ENCODE data around the gene USP22. TPM values are rescaled to one million over a fixed set of nuclear protein-coding genes. Genes with fewer than 3 reads are reported as not detected.

Gene USP22
- total and polyA plus RNA-seq, 2 of the 8 experiments (the other 6 are each of a cell fraction or from before 2014, with no cell fraction given), result 221 to 316 TPM

DNA sequence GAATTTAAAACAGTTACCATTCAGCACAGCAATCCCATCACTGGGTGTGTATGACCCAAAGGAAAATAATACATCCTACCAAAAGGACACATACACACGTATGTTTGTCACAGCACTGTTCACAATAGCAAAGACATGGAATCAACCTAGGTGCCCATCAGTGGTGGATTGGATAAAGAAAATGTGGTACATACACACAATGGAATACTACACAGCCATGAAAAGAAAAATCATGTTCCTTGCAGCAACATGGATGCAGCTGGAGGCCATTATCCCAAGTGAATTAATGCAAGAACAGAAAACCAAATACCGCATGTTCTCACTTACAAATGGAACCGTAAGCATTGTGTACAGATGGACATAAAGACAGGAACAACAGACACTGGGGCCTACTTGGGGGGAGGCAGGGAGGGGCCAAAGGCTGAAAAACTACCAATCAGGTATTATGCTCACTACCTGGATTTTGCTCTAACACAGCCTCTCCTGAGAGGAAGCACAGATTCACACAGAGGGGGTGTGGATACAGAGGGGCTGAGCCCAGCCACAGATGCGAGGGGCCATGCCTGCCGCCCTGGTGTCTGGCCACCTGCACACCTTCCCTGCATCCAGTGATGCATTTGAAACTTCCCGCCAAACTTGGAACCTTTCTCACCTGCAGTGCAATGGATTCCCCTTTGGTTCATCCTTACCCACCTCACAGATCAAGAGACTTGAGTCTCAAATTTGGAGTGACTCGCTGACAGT is 55.9 kb downstream of the USP22 start:
- Histone ChIP-seq H3K36me3 (ENCODE audit: control insufficient read depth in 2 of 4, insufficient read depth in 4 of 4, low read length in 3 of 4) (peaks cover 0 to 14% (median 0%) of the 10 kb centered on the region in 4 experiments; a peak in 4 of 8 replicates), H4K8ac (ENCODE audit: extremely low read depth, insufficient read depth, low read length) (no peak overlapping the region), H3K79me1 (ENCODE audit: low read depth, low read length) (no peaks in the 10 kb centered on the region), H3K27me3 (replicated peaks in 1 of 4; ENCODE audit: control insufficient read depth in 3 of 4, extremely low read depth in 1 of 4, insufficient read depth in 3 of 4, low read length in 3 of 4) (no peaks in the 10 kb centered on the region), H3K4me1 (replicated peaks in 1 of 4; ENCODE audit: control insufficient read depth in 3 of 4, insufficient read depth in 4 of 4, low read length in 3 of 4) (no peaks in the 10 kb centered on the region), H2AK5ac (ENCODE audit: low read depth, low read length) (no peak overlapping the region), H2BK5ac (ENCODE audit: low read depth, low read length) (no peak overlapping the region), H2BK15ac (ENCODE audit: low read length) (no peak overlapping the region), H3K56ac (replicated peaks; ENCODE audit: insufficient read length, low read depth, low read length) (no peak overlapping the region), H3K23ac (ENCODE audit: insufficient read length) (no peak overlapping the region), H3K79me2 (ENCODE audit: control insufficient read depth in 1 of 2, insufficient read depth in 2 of 2, low read length in 2 of 2) (no peaks in the 10 kb centered on the region), H3K4me3 (ENCODE audit: extremely low read depth in 1 of 4, insufficient read depth in 2 of 4, low read depth in 3 of 4, low read length in 4 of 4) (no peak overlapping the region), H3K27ac (ENCODE audit: low read depth, low read length) (no peak overlapping the region), H4K20me1 (replicated peaks in 1 of 2; ENCODE audit: control insufficient read depth in 1 of 2, insufficient read depth in 2 of 2, low read length in 2 of 2) (no peaks in the 10 kb centered on the region), H3K9ac (replicated peaks in 1 of 4; ENCODE audit: extremely low read depth in 1 of 4, low read depth in 3 of 4, low read length in 3 of 4) (no peak overlapping the region), H2BK20ac (ENCODE audit: low read length) (no peak overlapping the region), H3K23me2 (ENCODE audit: low read depth, low read length) (no peaks in the 10 kb centered on the region), H3K9me3 (ENCODE audit: insufficient read depth in 2 of 2, low read depth in 1 of 2, low read length in 1 of 2) (peaks cover 5 to 8% of the 10 kb centered on the region in 2 experiments; a peak in 2 of 4 replicates), H3K18ac (ENCODE audit: extremely low read depth, low read length) (no peak overlapping the region), H4K91ac (replicated peaks; ENCODE audit: insufficient read length, low read length) (no peak overlapping the region), H2BK12ac (ENCODE audit: low read depth, low read length) (no peak overlapping the region), H3K4ac (replicated peaks; ENCODE audit: insufficient read length, low read depth, low read length) (no peak overlapping the region), H3K4me2 (ENCODE audit: insufficient read depth in 1 of 2, low read depth in 2 of 2, low read length in 2 of 2) (no peak overlapping the region), H2AFZ (ENCODE audit: low read length) (no peak overlapping the region), H3K14ac (ENCODE audit: insufficient read length) (no peak overlapping the region), H2BK120ac (replicated peaks; ENCODE audit: low read depth, low read length) (no peak overlapping the region), H4K5ac (ENCODE audit: insufficient read length, low read depth, low read length) (no peak overlapping the region)
- CTCF ChIA-PET (ENCODE audit: partially characterized antibody), result interaction anchor here (0.9 to 1.9 kb wide), 2 partner anchors 8 to 15 kb away, joined by 3 to 5 read pairs; no protein-coding TSS in a partner anchor
- FAIRE-seq (no peak), DNase-seq (ENCODE audit: low read depth in 1 of 2, low spot score in 2 of 2) (no peak)
- no peak for TF ChIP-seq GTF2F1 (IDR thresholded peaks at IDR 0.05; ENCODE audit: borderline replicate concordance, low read depth, low read length)
- TF ChIP-seq, protein P1, sequence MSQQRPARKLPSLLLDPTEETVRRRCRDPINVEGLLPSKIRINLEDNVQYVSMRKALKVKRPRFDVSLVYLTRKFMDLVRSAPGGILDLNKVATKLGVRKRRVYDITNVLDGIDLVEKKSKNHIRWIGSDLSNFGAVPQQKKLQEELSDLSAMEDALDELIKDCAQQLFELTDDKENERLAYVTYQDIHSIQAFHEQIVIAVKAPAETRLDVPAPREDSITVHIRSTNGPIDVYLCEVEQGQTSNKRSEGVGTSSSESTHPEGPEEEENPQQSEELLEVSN (IDR thresholded peaks at IDR 0.05), result peak; percentile 21; the same call in 1 of the 2 replicates
- WGBS, 2 experiments (ENCODE audit: extremely low coverage in 1 of 2, insufficient coverage in 1 of 2, insufficient read length in 1 of 2, insufficient replicate concordance in 2 of 2, low coverage in 1 of 2, low lambda C conversion rate in 2 of 2, missing lambda C conversion rate in 1 of 2), result 91% methylated on average over 7 of the region's 7 CpGs; no CpG with 5 or more reads in 1 of the 2 experiments
- POLR2A ChIA-PET (ENCODE audit: partially characterized antibody), result interaction anchor here (1.9 kb wide), 1 partner anchor 11 kb away, joined by 5 read pairs; no protein-coding TSS in a partner anchor

Measured in H1 (cell line).